Peyer's patch (tissue), 4 donors: ENCODE measurements around the gene EREG. TPM values are rescaled to one million over a fixed set of nuclear protein-coding genes. Genes with fewer than 3 reads are reported as not detected.

Experiments
- DNase-seq, 3 donors: peaks; one replicate each; pipeline ENCODE4 v3.0.0-alpha.2; 2017 to 2019
- H3K27ac ChIP-seq, 4 donors: fragments of 200-600 bp; sonication (generic); one replicate each; pipeline ENCODE4 v1.5.1; 2016 to 2019
- H3K27me3 ChIP-seq, 2 donors: fragments of 200-600 bp; sonication (generic); one replicate each; pipeline ENCODE4 v1.5.1; 2019
- H3K36me3 ChIP-seq, 3 donors: fragments of 200-600 bp; sonication (generic); one replicate each; pipeline ENCODE4 v1.5.1; 2016 to 2019
- H3K4me1 ChIP-seq, 4 donors: fragments of 200-600 bp; sonication (generic); one replicate each; pipeline ENCODE4 v1.5.1; 2016 to 2019
- H3K4me3 ChIP-seq, 4 donors: fragments of 200-600 bp; sonication (generic); 1 replicate in 3 of 4; 2 replicates in 1 of 4; pipeline ENCODE4 v1.5.1; 2016 to 2019; ENCODE audit warnings: mild to moderate bottlenecking in 1 of 4
- H3K9me3 ChIP-seq, 4 donors: fragments of 200-600 bp; sonication (generic); one replicate each; pipeline ENCODE4 v1.5.1; 2016 to 2019; ENCODE audit warnings: mild to moderate bottlenecking in 1 of 4
- CTCF ChIP-seq, 6 experiments: fragments of 450-650 bp in 4 of 6; fragments of 200-600 bp in 2 of 6; sonication (generic) in 1 of 6; IDR thresholded peaks; one replicate each; pipeline ENCODE4 v1.5.1; 2017 to 2019; ENCODE audit warnings: antibody characterized with exemption in 6 of 6, mild to moderate bottlenecking in 3 of 6, moderate library complexity in 1 of 6
- POLR2A ChIP-seq, 2 donors: fragments of 450-650 bp; IDR thresholded peaks; one replicate each; pipeline ENCODE4 v1.5.1; 2017; ENCODE audit warnings: antibody characterized with exemption in 2 of 2, mild to moderate bottlenecking in 2 of 2, moderate library complexity in 2 of 2
- total RNA-seq, 4 donors: library from RNA; depleted of rRNA; stranded (reverse); fragments of >200 nt; gene quantifications; one replicate each; pipeline ENCODE4 v1.1.0, GENCODE V29; 2016

The EREG gene
- 1 to 10 TPM in 3 of 4 donors, not detected in 1; 1.1 to 2.8 (median 1.7) TPM for total RNA-seq

- Histone ChIP-seq H3K9me3 (no peaks in the 10 kb centered on the region), H3K27ac (peak within 1 kb of the TSS in 2 of 4 donors; percentile 6 to 26), H3K36me3 (no peaks in the 10 kb centered on the region), H3K4me3 (peak within 1 kb of the TSS; percentile 7 to 59 (median 32)), H3K27me3 (no peaks in the 10 kb centered on the region), H3K4me1 (peaks cover 0 to 20% (median 0%) of the 10 kb centered on the region in 4 donors)
- no peak for TF ChIP-seq CTCF (IDR thresholded peaks at IDR 0.05)
- TF ChIP-seq POLR2A (IDR thresholded peaks at IDR 0.05): peak in 1 of 2 donors; percentile 40
- peak in 2 of 3 donors; percentile 64 to 65 for DNase-seq
Observed at GRCh38 chr4:74364652-74365491, at the start of gene EREG. EREG (plus strand) TSS chr4:74365145; CDS start chr4:74365309, 164 bp downstream.

GRCh38 chr4:74315376-74315775, 49.6 kb upstream of the EREG start:
- H3K27me3 ChIP-seq: no peaks in the 10 kb centered on the region
- TF ChIP-seq CTCF (IDR thresholded peaks at IDR 0.05) (no peak), POLR2A (IDR thresholded peaks at IDR 0.05) (no peak)

GRCh38 chr4:74316397-74316796, 48.5 kb upstream of the EREG start:
- H3K9me3 ChIP-seq: no peaks in the 10 kb centered on the region
- H3K36me3 ChIP-seq: no peaks in the 10 kb centered on the region
- H3K27me3 ChIP-seq: no peaks in the 10 kb centered on the region
- DNase-seq: no peak
- no peak overlapping the region for H3K27ac ChIP-seq
- TF ChIP-seq CTCF (IDR thresholded peaks at IDR 0.05) (no peak), POLR2A (IDR thresholded peaks at IDR 0.05) (no peak)
- no peak overlapping the region for H3K4me3 ChIP-seq
- H3K4me1 ChIP-seq: no peaks in the 10 kb centered on the region

More at GRCh38 chr4:74315376-74315775, 49.6 kb upstream of the EREG start:
- no peak overlapping the region for H3K4me3 ChIP-seq
- H3K4me1 ChIP-seq: no peaks in the 10 kb centered on the region
- DNase-seq: no peak
- H3K27ac ChIP-seq: no peak overlapping the region
- H3K36me3 ChIP-seq: no peaks in the 10 kb centered on the region
- H3K9me3 ChIP-seq: no peaks in the 10 kb centered on the region

GRCh38 chr4:74317616-74318246, 47.2 kb upstream of the EREG start:
- Histone ChIP-seq H3K36me3 (no peaks in the 10 kb centered on the region), H3K27me3 (no peaks in the 10 kb centered on the region)
- no peak for TF ChIP-seq CTCF (IDR thresholded peaks at IDR 0.05)
- no peak for TF ChIP-seq POLR2A (IDR thresholded peaks at IDR 0.05)

GRCh38 chr4:74318276-74318675, 46.7 kb upstream of the EREG start:
- H3K27ac ChIP-seq: no peak overlapping the region
- no peaks in the 10 kb centered on the region for H3K27me3 ChIP-seq
- no peaks in the 10 kb centered on the region for H3K4me1 ChIP-seq
- no peak overlapping the region for H3K4me3 ChIP-seq
- H3K9me3 ChIP-seq: no peaks in the 10 kb centered on the region
- no peaks in the 10 kb centered on the region for H3K36me3 ChIP-seq
- TF ChIP-seq POLR2A (IDR thresholded peaks at IDR 0.05) (no peak), CTCF (IDR thresholded peaks at IDR 0.05) (no peak)
- DNase-seq: no peak

More at GRCh38 chr4:74317616-74318246, 47.2 kb upstream of the EREG start:
- H3K9me3 ChIP-seq: no peaks in the 10 kb centered on the region
- H3K4me3 ChIP-seq: no peak overlapping the region
- H3K27ac ChIP-seq: no peak overlapping the region
- no peak for DNase-seq
- H3K4me1 ChIP-seq: no peaks in the 10 kb centered on the region
